ENCODE results near the gene HMG20B. TPM values are rescaled to one million over a fixed set of nuclear protein-coding genes. Genes with fewer than 3 reads are reported as not detected.

HMG20B gene
- polyA plus RNA-seq, 1 donor (not counting 4 experiments of a cell fraction or from before 2014, with no cell fraction given): 27.9 TPM

DNA sequence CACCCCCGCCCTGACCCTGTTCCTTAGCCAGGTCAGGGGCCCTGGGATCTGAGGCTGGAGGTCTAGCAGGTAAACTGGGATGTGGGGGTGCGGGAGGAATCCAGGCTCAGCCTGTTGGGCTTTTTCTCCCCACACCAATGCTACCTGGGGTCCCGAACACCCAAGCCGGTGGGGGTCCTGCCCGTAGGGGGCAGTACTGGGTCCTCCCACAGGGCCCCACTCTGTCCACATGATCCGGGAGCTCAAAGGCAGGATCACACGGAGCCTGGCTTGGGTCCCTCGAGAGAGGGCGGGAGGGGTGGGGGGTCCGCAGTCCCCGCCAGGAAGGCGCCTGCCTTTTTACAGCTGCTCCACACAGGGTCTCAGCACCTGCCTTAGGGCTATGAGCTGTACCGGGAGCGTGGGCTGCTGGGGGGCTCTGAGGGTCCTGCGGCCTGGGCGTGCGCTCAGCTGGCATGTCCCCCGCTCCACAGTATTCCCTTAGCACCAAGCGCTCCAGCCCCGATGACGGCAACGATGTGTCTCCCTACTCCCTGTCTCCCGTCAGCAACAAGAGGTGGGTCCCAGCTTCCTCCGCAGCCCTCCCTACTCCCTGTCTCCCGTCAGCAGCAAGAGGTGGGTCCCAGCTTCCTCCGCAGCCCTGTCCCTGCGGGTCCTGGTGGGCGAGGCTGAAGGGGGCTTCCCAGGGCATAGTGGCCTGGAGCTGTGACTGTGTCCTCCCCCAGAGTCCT, 46.1 kb upstream of the HMG20B start:
- Histone ChIP-seq H3K27ac (ENCODE audit: control insufficient read depth, insufficient read depth, low read length) (no peak overlapping the region), H3K27me3 (ENCODE audit: control insufficient read depth, extremely low read depth, insufficient read depth, low read length) (no peaks in the 10 kb centered on the region), H3K4me3 (ENCODE audit: control insufficient read depth in 2 of 3, extremely low read depth in 1 of 3, insufficient read depth in 2 of 3, low read depth in 1 of 3, low read length in 3 of 3) (no peak overlapping the region), H3K9me1 (ENCODE audit: control insufficient read depth, extremely low read depth, insufficient read depth, low read length) (no peaks in the 10 kb centered on the region), H3K79me2 (ENCODE audit: control insufficient read depth, insufficient read depth, low read length) (peaks cover 27% of the 10 kb centered on the region), H3K9me3 (ENCODE audit: control insufficient read depth, low read depth, low read length) (no peaks in the 10 kb centered on the region), H3K4me1 (ENCODE audit: control insufficient read depth, extremely low read depth, insufficient read depth, low read length) (no peaks in the 10 kb centered on the region), H3K4me2 (ENCODE audit: control insufficient read depth, extremely low read depth, insufficient read depth, low read depth, low read length) (no peak overlapping the region), H3K9ac (ENCODE audit: control insufficient read depth, extremely low read depth, insufficient read depth, low read length) (no peak overlapping the region), H4K20me1 (ENCODE audit: control insufficient read depth, extremely low read depth, insufficient read depth, low read length) (peaks cover 13% of the 10 kb centered on the region), H2AFZ (ENCODE audit: control insufficient read depth, low read length) (no peak overlapping the region), H3K36me3 (ENCODE audit: control insufficient read depth in 2 of 2, extremely low read depth in 1 of 2, insufficient read depth in 2 of 2, low read length in 2 of 2) (peaks cover 23 to 25% of the 10 kb centered on the region in 2 experiments)
- no peak for FAIRE-seq
- dilution Hi-C loops (cut with MboI; ENCODE audit: extremely low pct_ligation_motif_present, low sequenced_read_pairs): no loop called here
- no peak for TF ChIP-seq EZH2 (IDR thresholded peaks at IDR 0.05; ENCODE audit: low read length)
- TF ChIP-seq, protein P1, sequence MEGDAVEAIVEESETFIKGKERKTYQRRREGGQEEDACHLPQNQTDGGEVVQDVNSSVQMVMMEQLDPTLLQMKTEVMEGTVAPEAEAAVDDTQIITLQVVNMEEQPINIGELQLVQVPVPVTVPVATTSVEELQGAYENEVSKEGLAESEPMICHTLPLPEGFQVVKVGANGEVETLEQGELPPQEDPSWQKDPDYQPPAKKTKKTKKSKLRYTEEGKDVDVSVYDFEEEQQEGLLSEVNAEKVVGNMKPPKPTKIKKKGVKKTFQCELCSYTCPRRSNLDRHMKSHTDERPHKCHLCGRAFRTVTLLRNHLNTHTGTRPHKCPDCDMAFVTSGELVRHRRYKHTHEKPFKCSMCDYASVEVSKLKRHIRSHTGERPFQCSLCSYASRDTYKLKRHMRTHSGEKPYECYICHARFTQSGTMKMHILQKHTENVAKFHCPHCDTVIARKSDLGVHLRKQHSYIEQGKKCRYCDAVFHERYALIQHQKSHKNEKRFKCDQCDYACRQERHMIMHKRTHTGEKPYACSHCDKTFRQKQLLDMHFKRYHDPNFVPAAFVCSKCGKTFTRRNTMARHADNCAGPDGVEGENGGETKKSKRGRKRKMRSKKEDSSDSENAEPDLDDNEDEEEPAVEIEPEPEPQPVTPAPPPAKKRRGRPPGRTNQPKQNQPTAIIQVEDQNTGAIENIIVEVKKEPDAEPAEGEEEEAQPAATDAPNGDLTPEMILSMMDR (optimal IDR thresholded peaks at IDR 0.05 in 1 of 3, IDR thresholded peaks at IDR 0.05 in 1 of 3, conservative IDR thresholded peaks at IDR 0.05 in 1 of 3; ENCODE audit: extremely low read depth in 1 of 3, insufficient read depth in 2 of 3, low read length in 3 of 3): no peak
- no peak for DNase-seq (ENCODE audit: low read depth, low spot score)

DNA sequence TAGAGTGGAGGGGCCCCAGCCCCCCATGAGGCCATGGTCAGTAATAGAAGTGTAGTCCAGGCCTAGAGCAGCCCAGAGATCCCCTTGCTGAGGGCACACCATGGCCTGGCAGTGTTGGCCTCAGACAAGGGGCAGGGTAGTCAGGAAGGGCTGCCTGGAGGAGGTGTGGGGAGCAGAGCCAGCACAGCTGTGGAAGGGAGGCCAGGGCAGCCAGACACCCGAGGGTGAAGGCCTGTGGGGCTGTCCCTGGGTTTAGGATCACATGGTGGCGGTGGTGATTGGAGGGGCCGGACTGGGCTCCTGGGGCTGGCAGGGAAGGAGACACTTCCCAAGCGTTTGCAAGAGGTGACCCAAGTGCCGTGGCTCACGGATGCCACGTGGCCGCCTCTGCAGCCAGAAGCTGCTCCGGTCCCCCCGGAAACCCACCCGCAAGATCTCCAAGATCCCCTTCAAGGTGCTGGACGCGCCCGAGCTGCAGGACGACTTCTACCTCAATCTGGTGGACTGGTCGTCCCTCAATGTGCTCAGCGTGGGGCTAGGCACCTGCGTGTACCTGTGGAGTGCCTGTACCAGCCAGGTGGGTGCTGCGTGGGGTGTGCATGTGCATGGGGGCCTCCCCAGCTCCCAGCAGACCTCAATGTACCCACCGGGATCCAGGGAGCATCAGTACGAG, 45.4 kb upstream of the HMG20B start:
- Histone ChIP-seq H3K9me1 (ENCODE audit: control insufficient read depth, extremely low read depth, insufficient read depth, low read length) (no peaks in the 10 kb centered on the region), H3K9ac (ENCODE audit: control insufficient read depth, extremely low read depth, insufficient read depth, low read length) (no peak overlapping the region), H3K36me3 (ENCODE audit: control insufficient read depth in 2 of 2, extremely low read depth in 1 of 2, insufficient read depth in 2 of 2, low read length in 2 of 2) (peaks cover 20 to 28% of the 10 kb centered on the region in 2 experiments), H3K9me3 (ENCODE audit: control insufficient read depth, low read depth, low read length) (no peaks in the 10 kb centered on the region), H3K27me3 (ENCODE audit: control insufficient read depth, extremely low read depth, insufficient read depth, low read length) (no peaks in the 10 kb centered on the region), H3K4me3 (ENCODE audit: control insufficient read depth in 2 of 3, extremely low read depth in 1 of 3, insufficient read depth in 2 of 3, low read depth in 1 of 3, low read length in 3 of 3) (no peak overlapping the region), H3K27ac (ENCODE audit: control insufficient read depth, insufficient read depth, low read length) (no peak overlapping the region), H4K20me1 (ENCODE audit: control insufficient read depth, extremely low read depth, insufficient read depth, low read length) (peaks cover 10% of the 10 kb centered on the region), H3K4me2 (ENCODE audit: control insufficient read depth, extremely low read depth, insufficient read depth, low read depth, low read length) (no peak overlapping the region), H3K4me1 (ENCODE audit: control insufficient read depth, extremely low read depth, insufficient read depth, low read length) (no peaks in the 10 kb centered on the region), H3K79me2 (ENCODE audit: control insufficient read depth, insufficient read depth, low read length) (peaks cover 21% of the 10 kb centered on the region), H2AFZ (ENCODE audit: control insufficient read depth, low read length) (no peak overlapping the region)
- FAIRE-seq (no peak), DNase-seq (ENCODE audit: low read depth, low spot score) (no peak)
- dilution Hi-C loops (cut with MboI; ENCODE audit: extremely low pct_ligation_motif_present, low sequenced_read_pairs): no loop called here
- no peak for TF ChIP-seq EZH2 (IDR thresholded peaks at IDR 0.05; ENCODE audit: low read length)
- TF ChIP-seq, protein P1 (optimal IDR thresholded peaks at IDR 0.05 in 1 of 3, IDR thresholded peaks at IDR 0.05 in 1 of 3, conservative IDR thresholded peaks at IDR 0.05 in 1 of 3; ENCODE audit: extremely low read depth in 1 of 3, insufficient read depth in 2 of 3, low read length in 3 of 3): no peak

Data from keratinocyte (primary cell).